Measurements from ENCODE around the gene CRYBG3. TPM values are rescaled to one million over a fixed set of nuclear protein-coding genes. Genes with fewer than 3 reads are reported as not detected.
"Not testable (repeated sequence)": the region's sequence is repeated elsewhere in the genome, so short reads cannot be mapped to it uniquely, and the experiment has no call there.

Gene CRYBG3
- polyA plus RNA-seq, 3 donors, result 21.0 to 22.7 (median 22.3) TPM

GRCh38 chr3:97884586-97885123 lies 62.8 kb downstream of the CRYBG3 start:
- DNase-seq (ENCODE audit: extremely low read depth in 1 of 11, low read depth in 9 of 11, low spot score in 4 of 11), result no peak

GRCh38 chr3:97885931-97886824 lies 64.4 kb downstream of the CRYBG3 start:
- DNase-seq (ENCODE audit: extremely low read depth in 1 of 11, low read depth in 9 of 11, low spot score in 4 of 11), result no peak

DNA sequence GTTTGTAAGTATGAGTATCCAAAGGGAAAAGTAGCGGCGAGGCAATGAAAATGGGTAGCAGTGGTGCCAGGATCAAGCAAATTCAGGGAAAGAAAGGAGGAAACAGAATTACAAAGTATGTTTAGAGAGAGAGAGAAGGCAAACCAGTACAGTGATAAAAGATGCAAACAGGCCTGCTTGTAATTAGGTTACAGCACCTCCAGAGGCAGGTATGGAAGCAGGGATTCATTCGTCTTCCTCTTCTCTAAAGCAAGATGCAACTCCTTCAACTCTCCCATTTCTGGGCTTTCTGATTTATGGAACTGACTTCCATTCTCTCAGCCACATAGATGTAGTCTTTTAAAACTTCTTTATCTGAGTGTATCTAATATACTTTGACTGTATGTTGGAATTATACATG lies 68.0 kb downstream of the CRYBG3 start:
- DNase-seq (ENCODE audit: extremely low read depth in 1 of 11, low read depth in 9 of 11, low spot score in 4 of 11), result no peak

GRCh38 chr3:97892852-97893251 lies 71.0 kb downstream of the CRYBG3 start:
- no peak for DNase-seq (ENCODE audit: extremely low read depth in 1 of 11, low read depth in 9 of 11, low spot score in 4 of 11)

DNA sequence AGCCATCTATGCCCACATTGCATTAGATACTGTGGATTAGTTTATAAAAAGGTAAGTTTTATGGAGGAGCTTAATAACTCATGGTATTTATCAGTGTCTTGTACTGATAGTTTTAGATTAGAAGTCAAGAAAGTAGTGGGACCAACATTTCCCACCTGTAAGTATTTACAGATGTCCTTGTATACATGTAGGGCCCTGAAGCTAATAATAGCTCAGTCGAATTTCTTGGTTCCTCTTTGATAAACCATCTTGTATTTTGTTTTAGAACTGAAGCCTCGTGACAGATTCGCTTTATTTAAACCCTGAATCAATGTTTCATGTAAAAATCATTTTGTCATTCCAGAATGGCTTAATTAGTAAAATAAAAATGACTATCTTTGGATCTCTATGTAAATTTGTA lies 73.4 kb downstream of the CRYBG3 start:
- DNase-seq (ENCODE audit: extremely low read depth in 1 of 11, low read depth in 9 of 11, low spot score in 4 of 11), result no peak

GRCh38 chr3:97896129-97896528 lies 74.3 kb downstream of the CRYBG3 start:
- no peak for DNase-seq (ENCODE audit: extremely low read depth in 1 of 11, low read depth in 9 of 11, low spot score in 4 of 11)

DNA sequence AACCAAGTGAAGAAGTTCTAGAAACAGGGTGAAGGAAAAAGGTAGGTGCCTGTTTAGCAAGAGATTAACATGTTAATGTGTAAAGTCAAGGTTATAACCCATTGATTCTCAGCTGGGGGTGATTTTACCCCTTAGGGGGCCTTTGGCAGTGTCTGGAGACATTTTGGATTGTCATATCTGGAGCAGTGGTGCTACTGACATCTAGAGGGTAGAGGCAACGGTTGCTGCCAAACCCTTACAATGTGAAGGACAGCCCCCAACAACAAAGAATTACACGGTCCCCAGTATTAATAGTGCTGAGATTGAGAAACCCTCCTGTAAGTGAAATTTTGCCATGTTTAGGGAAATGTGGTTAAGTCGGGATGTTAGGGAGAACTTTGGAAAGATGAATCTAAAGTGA lies 74.7 kb downstream of the CRYBG3 start:
- no peak for DNase-seq (ENCODE audit: extremely low read depth in 1 of 11, low read depth in 9 of 11, low spot score in 4 of 11)

- DNase-seq (ENCODE audit: extremely low read depth in 1 of 11, low read depth in 9 of 11, low spot score in 4 of 11), result no peak
Measured at GRCh38 chr3:97899331-97899730, 77.5 kb downstream of the CRYBG3 start.

GRCh38 chr3:97901313-97902248 lies 79.8 kb downstream of the CRYBG3 start:
- no peak for DNase-seq (ENCODE audit: extremely low read depth in 1 of 11, low read depth in 9 of 11, low spot score in 4 of 11)

DNA sequence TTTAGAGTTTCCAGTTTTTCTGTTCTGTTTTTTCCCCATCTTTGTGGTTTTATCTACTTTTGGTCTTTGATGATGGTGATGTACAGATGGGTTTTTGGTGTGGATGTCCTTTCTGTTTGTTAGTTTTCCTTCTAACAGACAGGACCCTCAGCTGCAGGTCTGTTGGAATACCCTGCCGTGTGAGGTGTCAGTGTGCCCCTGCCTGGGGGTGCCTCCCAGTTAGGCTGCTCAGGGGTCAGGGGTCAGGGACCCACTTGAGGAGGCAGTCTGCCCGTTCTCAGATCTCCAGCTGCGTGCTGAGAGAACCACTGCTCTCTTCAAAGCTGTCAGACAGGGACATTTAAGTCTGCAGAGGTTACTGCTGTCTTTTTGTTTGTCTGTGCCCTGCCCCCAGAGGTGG lies 88.0 kb downstream of the CRYBG3 start:
- not testable (repeated sequence) for DNase-seq (ENCODE audit: extremely low read depth in 1 of 11, low read depth in 9 of 11, low spot score in 4 of 11)

GRCh38 chr3:97910236-97910831 lies 88.5 kb downstream of the CRYBG3 start:
- not testable (repeated sequence) for DNase-seq (ENCODE audit: extremely low read depth in 1 of 11, low read depth in 9 of 11, low spot score in 4 of 11)

GRCh38 chr3:97910931-97911351 lies 89.1 kb downstream of the CRYBG3 start:
- DNase-seq (ENCODE audit: extremely low read depth in 1 of 11, low read depth in 9 of 11, low spot score in 4 of 11), result no peak

- no peak for DNase-seq (ENCODE audit: extremely low read depth in 1 of 11, low read depth in 9 of 11, low spot score in 4 of 11)
Measured at GRCh38 chr3:97911459-97911858, 89.6 kb downstream of the CRYBG3 start.

DNA sequence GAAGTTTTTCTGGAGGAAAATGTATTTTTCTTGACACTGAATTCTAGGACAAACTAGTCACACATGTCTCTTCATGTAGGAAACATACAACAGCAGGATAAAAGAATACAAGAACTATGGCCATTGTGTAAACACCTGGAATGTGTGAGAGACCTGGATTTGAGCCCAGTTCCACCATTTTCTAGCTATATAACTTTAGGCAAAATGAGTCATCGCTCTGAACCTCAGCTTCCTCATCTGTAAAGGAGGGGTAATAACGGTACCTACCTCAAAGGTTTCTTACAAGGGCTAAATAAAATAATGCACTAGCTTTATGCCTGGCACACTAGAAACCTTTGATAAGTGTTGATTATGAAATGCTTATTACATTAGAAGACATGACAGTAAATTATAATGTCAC lies 92.6 kb downstream of the CRYBG3 start:
- DNase-seq (ENCODE audit: extremely low read depth in 1 of 11, low read depth in 9 of 11, low spot score in 4 of 11), result no peak

DNA sequence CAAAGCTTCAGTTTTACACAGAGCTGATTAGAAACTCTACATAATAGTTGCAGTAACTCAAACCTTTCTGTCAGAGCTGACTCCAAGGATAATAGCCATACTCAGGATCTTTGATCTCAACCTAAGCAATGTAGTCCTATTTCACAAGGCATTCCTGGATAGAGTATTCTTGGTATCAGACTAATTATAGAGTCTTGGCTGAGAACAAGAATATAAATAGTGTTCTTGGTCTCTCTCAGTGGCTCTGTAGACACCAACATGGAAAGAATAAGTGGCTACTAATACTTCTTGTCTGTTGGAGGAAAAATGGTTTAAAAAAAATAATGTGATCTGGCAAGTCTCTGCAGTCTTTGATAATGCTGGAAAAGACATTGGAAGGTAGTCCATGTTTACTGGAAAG lies 94.8 kb downstream of the CRYBG3 start:
- no peak for DNase-seq (ENCODE audit: extremely low read depth in 1 of 11, low read depth in 9 of 11, low spot score in 4 of 11)

DNA sequence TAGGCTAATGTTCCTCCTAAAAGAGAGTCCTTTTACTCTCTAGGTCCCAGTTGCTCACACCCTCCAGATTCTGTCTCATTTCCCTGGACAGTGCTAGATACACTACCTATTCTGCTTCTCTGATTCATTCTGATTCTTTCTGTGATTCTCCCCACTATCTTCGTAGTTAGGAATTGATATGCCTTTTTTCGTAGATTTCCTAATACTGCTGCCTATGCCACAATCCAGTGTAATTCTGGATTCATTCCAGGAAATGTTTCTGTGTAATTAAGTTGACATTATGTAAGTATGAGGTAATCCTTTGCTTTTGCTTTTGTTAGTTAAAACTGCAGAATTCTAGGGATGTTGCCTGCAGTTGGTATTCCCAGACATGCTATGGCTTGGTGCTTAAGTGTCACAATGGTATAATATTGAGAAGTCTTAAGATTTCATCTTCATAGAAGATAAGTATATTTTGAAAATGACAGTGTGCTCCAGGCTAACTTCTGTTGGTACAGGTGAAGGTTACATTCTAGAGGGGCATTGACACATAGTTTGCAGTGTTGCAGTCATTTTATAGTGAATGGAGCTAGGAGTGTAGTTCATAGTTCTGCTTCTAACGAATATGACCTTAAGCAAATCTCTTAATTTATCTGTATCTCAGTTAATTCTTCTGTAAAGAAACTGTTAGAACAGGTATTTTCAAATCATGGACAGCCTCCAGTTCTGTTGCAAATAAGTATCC lies 96.2 kb downstream of the CRYBG3 start:
- DNase-seq (ENCODE audit: extremely low read depth in 1 of 11, low read depth in 9 of 11, low spot score in 4 of 11), result no peak

DNA sequence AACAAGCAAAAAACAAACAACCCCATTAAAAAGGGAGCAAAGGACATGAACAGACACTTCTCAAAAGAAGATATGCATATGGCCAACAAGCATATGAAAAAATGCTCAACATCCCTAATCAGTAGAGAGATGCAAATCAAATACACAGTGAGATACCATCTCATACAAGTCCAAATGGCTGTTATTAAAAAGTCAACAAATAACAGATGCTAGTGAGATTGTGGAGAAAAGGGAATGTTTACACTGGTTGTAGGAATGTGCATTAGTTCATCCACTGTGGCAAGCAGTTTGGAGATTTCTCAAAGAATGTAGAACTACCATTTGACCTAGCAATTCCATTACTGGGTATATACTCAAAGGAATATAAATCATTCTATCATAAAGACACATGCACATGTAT lies 105.9 kb downstream of the CRYBG3 start:
- no peak for DNase-seq (ENCODE audit: extremely low read depth in 1 of 11, low read depth in 9 of 11, low spot score in 4 of 11)

- no peak for DNase-seq (ENCODE audit: extremely low read depth in 1 of 11, low read depth in 9 of 11, low spot score in 4 of 11)
Measured at GRCh38 chr3:97928986-97929385, 107.2 kb downstream of the CRYBG3 start.

- no peak for DNase-seq (ENCODE audit: extremely low read depth in 1 of 11, low read depth in 9 of 11, low spot score in 4 of 11)
Measured at GRCh38 chr3:97930018-97930417, 108.2 kb downstream of the CRYBG3 start.

Data from renal cortex interstitium (tissue), 11 donors.